Measurements from ENCODE around the gene ZNF619. TPM values are rescaled to one million over a fixed set of nuclear protein-coding genes. Genes with fewer than 3 reads are reported as not detected.

ZNF619 gene
- total and polyA plus RNA-seq, 9 of the 15 experiments (the other 6 are each of a cell fraction or from before 2014, with no cell fraction given), result 1.3 to 9.1 (median 6.3) TPM

DNA sequence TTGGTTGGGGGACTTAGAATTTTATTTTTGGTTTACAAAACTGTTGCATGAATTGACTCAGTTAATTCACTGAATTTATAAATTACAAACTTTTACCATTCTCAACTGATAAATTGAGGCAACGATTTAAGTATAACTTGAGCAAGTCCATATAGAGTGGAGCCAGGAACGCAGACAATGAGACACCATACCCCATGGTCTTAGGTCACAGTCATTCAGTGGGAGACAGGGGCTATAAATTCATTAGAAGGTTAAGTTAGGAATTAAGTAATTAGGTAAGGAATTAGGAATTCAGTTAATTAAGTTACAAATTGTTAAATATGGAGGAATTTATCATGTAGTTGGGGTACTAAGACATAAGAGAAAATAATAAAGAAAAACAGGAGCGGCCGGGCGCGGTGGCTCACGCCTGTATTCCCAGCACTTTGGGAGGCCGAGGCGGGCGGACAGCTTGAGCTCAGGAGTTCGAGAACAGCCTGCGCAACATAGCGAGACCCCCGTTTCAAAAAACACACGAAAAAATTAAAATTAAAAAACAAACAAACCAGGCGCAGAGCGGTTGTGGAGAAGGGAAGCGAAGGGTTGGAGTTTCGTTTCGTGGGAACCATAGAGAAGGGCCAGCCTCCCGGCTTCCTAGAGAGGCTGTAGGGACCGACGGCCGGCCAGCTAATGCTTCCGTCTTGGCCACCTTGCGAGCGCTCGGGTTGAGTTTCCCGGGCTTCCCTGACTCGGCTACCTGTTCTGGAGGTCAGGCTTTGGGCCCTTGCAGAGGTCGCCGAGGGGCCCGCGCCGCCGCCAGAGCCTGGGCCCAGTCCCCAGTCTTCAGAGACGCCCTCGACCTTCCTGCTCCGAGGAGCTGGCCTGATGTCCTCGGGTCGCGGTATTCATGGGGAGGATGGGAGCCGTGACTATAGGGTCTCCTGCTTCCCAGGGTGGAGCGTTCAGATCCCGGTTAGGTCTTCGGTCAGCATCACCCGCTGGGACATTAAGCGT is at the start of gene ZNF619 (continued):
- TF ChIP-seq, protein P1, sequence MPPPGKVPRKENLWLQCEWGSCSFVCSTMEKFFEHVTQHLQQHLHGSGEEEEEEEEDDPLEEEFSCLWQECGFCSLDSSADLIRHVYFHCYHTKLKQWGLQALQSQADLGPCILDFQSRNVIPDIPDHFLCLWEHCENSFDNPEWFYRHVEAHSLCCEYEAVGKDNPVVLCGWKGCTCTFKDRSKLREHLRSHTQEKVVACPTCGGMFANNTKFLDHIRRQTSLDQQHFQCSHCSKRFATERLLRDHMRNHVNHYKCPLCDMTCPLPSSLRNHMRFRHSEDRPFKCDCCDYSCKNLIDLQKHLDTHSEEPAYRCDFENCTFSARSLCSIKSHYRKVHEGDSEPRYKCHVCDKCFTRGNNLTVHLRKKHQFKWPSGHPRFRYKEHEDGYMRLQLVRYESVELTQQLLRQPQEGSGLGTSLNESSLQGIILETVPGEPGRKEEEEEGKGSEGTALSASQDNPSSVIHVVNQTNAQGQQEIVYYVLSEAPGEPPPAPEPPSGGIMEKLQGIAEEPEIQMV (tag; conservative IDR thresholded peaks at IDR 0.05; ENCODE audit: low read depth), result 0 out of 2 replicates have a peak, but pooled peaks have one; percentile 23
- no peak for TF ChIP-seq ZKSCAN8 (CRISPR knock-in tag; IDR thresholded peaks at IDR 0.05)
- TF ChIP-seq GATA2 (CRISPR knock-in tag; IDR thresholded peaks at IDR 0.05), result no peak
- TF ChIP-seq MAFG (tag; conservative IDR thresholded peaks at IDR 0.05), result no peak
- no peak for TF ChIP-seq SIRT6 (IDR thresholded peaks at IDR 0.05; ENCODE audit: low read depth, low read length)
- TF ChIP-seq DACH1 (IDR thresholded peaks at IDR 0.05; ENCODE audit: partially characterized antibody), result no peak
- TF ChIP-seq, protein P2, sequence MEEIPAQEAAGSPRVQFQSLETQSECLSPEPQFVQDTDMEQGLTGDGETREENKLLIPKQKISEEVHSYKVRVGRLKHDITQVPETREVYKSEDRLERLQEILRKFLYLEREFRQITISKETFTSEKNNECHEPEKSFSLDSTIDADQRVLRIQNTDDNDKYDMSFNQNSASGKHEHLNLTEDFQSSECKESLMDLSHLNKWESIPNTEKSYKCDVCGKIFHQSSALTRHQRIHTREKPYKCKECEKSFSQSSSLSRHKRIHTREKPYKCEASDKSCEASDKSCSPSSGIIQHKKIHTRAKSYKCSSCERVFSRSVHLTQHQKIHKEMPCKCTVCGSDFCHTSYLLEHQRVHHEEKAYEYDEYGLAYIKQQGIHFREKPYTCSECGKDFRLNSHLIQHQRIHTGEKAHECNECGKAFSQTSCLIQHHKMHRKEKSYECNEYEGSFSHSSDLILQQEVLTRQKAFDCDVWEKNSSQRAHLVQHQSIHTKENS (CRISPR knock-in tag; IDR thresholded peaks at IDR 0.05), result no peak
- TF ChIP-seq EHMT2 (IDR thresholded peaks at IDR 0.05), result no peak
- no peak; the same call in 1 of the 2 replicates for TF ChIP-seq NCOA1 (IDR thresholded peaks at IDR 0.05; ENCODE audit: low read depth)
- no peak for TF ChIP-seq RFX1 (IDR thresholded peaks at IDR 0.05)
- peak; percentile 51; the same call in 1 of the 2 replicates for TF ChIP-seq MBD2 (IDR thresholded peaks at IDR 0.05; ENCODE audit: borderline replicate concordance, low read depth)

Measured in K562 (cell line).